Right lobe of liver (tissue), 6 donors: ENCODE measurements around the gene TGFBR3L. TPM values are rescaled to one million over a fixed set of nuclear protein-coding genes. Genes with fewer than 3 reads are reported as not detected.

Experiments used
- ATAC-seq, 4 donors: fragments of 200-7000 bp; cut with Tn5 transposase; one replicate each; pipeline ENCODE4 v1.9.1; 2020; ENCODE audit warnings: mild to moderate bottlenecking in 4 of 4, moderate library complexity in 4 of 4
- DNase-seq, 3 donors: peaks; one replicate each; pipeline ENCODE4 v3.0.0-alpha.2; 2020
- H3K27ac ChIP-seq, 3 donors: fragments of 200-600 bp; one replicate each; pipeline ENCODE4 v1.8.0; 2022
- H3K27me3 ChIP-seq, 2 donors: fragments of 200-600 bp; one replicate each; pipeline ENCODE4 v1.8.0; 2022
- H3K36me3 ChIP-seq, 4 donors: fragments of 200-600 bp; sonication (generic) in 1 of 4; one replicate each; pipeline versions ENCODE4 v1.5.1 to v1.8.0; 2017 to 2022; ENCODE audit warnings: control low read depth in 1 of 4
- H3K4me1 ChIP-seq, 4 donors: fragments of 200-600 bp; sonication (generic) in 1 of 4; one replicate each; pipeline versions ENCODE4 v1.5.1 to v1.8.0; 2017 to 2022; ENCODE audit warnings: control low read depth in 1 of 4
- H3K4me3 ChIP-seq, 3 donors: fragments of 200-600 bp; one replicate each; pipeline ENCODE4 v1.8.0; 2022
- H3K9me3 ChIP-seq, 4 donors: fragments of 200-600 bp; sonication (generic) in 1 of 4; one replicate each; pipeline versions ENCODE4 v1.5.1 to v1.8.0; 2017 to 2022; ENCODE audit warnings: control low read depth in 1 of 4
- POLR2A ChIP-seq: fragments of 450-650 bp; IDR thresholded peaks from one replicate; pipeline ENCODE4 v1.6.1; 2017; ENCODE audit warnings: antibody characterized with exemption, mild to moderate bottlenecking
- WGBS: methylation state at CpG from one replicate; pipeline ENCODE4 v1.1.6; 2018; ENCODE audit warnings: low coverage, low lambda C conversion rate; ENCODE audit not compliant: insufficient coverage; ENCODE audit errors: missing lambda C conversion rate; 5-methylcytosine and 5-hydroxymethylcytosine counted together
- intact Hi-C, 2 donors: fragments of 100-400 bp; cut with DNase I; formaldehyde crosslinking; loops; one replicate each; pipeline versions ENCODE4 v1.11.2 to v1.14.1; 2022
- total RNA-seq, 6 experiments: library from RNA; depleted of rRNA in 2 of 6; stranded (reverse); fragments of >200 nt in 2 of 6; fragmentation: NEBNext Ultra II Directional in 3 of 6; extraction: Animal tissue kit (Norgen Biotek cat#: 25700) in 3 of 6; gene quantifications; one replicate each; pipeline versions ENCODE4 v1.1.0 to v1.2.4, GENCODE V29; 2016 to 2023
- TF ChIP-seq, protein P1 (sequence below), 4 donors: fragments of 200-600 bp in 3 of 4; fragments of 450-650 bp in 1 of 4; IDR thresholded peaks; one replicate each; pipeline versions ENCODE4 v1.5.1 to v1.8.0; 2016 to 2022; ENCODE audit warnings: antibody characterized with exemption in 4 of 4, mild to moderate bottlenecking in 2 of 4
- donor health status: DM: no; HTN: yes; CAD: no.
- donor health status: DM: no; HTN: no; CAD: no.
- donor health status: DM: no; HTN: no; CAD: no.
- donor health status: DM: no; HTN: yes; CAD: no.
- donor health status: DM: no; HTN: yes; CAD: no.

TGFBR3L gene
- total RNA-seq, 6 experiments from 2014 or later = 0.42 to 2.9 (median 1.3) TPM

- TF ChIP-seq, protein P1, sequence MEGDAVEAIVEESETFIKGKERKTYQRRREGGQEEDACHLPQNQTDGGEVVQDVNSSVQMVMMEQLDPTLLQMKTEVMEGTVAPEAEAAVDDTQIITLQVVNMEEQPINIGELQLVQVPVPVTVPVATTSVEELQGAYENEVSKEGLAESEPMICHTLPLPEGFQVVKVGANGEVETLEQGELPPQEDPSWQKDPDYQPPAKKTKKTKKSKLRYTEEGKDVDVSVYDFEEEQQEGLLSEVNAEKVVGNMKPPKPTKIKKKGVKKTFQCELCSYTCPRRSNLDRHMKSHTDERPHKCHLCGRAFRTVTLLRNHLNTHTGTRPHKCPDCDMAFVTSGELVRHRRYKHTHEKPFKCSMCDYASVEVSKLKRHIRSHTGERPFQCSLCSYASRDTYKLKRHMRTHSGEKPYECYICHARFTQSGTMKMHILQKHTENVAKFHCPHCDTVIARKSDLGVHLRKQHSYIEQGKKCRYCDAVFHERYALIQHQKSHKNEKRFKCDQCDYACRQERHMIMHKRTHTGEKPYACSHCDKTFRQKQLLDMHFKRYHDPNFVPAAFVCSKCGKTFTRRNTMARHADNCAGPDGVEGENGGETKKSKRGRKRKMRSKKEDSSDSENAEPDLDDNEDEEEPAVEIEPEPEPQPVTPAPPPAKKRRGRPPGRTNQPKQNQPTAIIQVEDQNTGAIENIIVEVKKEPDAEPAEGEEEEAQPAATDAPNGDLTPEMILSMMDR (IDR thresholded peaks at IDR 0.05) = no peak
- TF ChIP-seq POLR2A = no peak
- Histone ChIP-seq H3K4me1 (peaks cover 0 to 6% (median 0%) of the 10 kb centered on the region in 4 donors), H3K27ac (no peak overlapping the region), H3K27me3 (peaks cover 0 to 4% of the 10 kb centered on the region in 2 donors), H3K36me3 (no peaks in the 10 kb centered on the region), H3K4me3 (no peak overlapping the region), H3K9me3 (no peaks in the 10 kb centered on the region)
- 8% methylated on average over 20 of the region's 53 CpGs for WGBS
- intact Hi-C loops = no loop called here
- DNase-seq (peak in 1 of 3 donors; percentile 55), ATAC-seq (no peak)
Measured at GRCh38 chr19:7873304-7874075, 41.1 kb upstream of the TGFBR3L start.

DNA sequence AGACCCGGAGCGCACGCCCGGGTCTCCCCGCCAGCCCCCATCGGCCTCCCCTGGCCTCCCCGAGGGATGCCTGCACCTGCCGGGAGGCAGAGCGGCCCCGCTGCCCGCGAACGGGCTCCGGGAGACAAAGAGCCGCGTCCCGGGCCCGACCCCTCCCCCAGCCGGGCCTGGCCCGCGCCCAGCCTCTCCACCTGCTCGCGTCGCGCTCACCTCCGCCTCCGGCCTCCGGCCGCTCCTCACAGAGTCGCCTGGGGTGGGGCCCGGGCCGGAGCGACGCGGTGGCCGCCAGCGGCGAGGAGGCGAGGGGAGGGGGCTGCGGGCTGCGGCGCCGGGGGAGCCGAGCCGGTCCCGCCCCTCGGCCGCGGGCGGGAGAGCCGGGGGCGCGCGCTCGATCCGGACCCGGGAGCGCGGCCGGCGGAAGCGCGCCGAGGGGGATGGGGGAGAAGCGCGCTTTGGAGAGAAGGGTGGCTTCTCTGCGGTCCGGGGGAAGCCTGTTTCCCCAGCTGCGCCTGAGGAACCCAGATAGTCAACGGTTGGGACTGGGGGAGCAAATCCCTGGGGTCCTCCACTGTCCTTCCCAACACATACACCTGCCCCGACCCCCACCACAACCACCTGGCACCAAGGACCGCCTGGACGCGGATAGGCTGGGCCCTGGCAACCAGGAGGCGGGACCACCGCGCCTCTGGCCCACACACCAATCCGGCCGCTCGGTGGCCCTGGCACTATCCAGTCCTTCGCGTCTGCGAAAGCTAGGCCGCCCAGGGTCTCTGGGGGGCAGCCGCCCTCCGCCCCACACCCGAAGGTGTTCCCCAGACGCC is 40.3 kb upstream of the TGFBR3L start, which contains the start of gene PRR36:
Gene PRR36, minus strand, starts transcription at position 315 of the 821 bp plus-strand sequence. CDS start 701 bp downstream, outside the sequence.
- intact Hi-C loops = no loop called here
- WGBS = 6% methylated on average over 16 of the region's 88 CpGs
- no peak for ATAC-seq
- TF ChIP-seq, protein P1 (IDR thresholded peaks at IDR 0.05) = no peak
- TF ChIP-seq POLR2A = no peak
- H3K27ac ChIP-seq = no peak within 1 kb of the TSS
- H3K27me3 ChIP-seq = peaks cover 0 to 4% of the 10 kb centered on the region in 2 donors
- H3K9me3 ChIP-seq = no peaks in the 10 kb centered on the region
- DNase-seq = no peak
- peaks cover 0 to 5% (median 0%) of the 10 kb centered on the region in 4 donors for H3K4me1 ChIP-seq
- H3K4me3 ChIP-seq = no peak within 1 kb of the TSS
- no peaks in the 10 kb centered on the region for H3K36me3 ChIP-seq

- no peak for ATAC-seq
- peaks cover 0 to 4% of the 10 kb centered on the region in 2 donors for H3K27me3 ChIP-seq
- intact Hi-C loops = no loop called here
- 29% methylated on average over 8 of the region's 12 CpGs for WGBS
- H3K27ac ChIP-seq = no peak overlapping the region
- no peaks in the 10 kb centered on the region for H3K4me1 ChIP-seq
- H3K4me3 ChIP-seq = no peak overlapping the region
- H3K36me3 ChIP-seq = no peaks in the 10 kb centered on the region
- DNase-seq = no peak
- no peaks in the 10 kb centered on the region for H3K9me3 ChIP-seq
- TF ChIP-seq POLR2A = no peak
- TF ChIP-seq, protein P1 (IDR thresholded peaks at IDR 0.05) = no peak
Measured at GRCh38 chr19:7874897-7875273, 39.7 kb upstream of the TGFBR3L start.

GRCh38 chr19:7877249-7877836 is 37.3 kb upstream of the TGFBR3L start:
- TF ChIP-seq, protein P1 (IDR thresholded peaks at IDR 0.05) = no peak
- no peak for TF ChIP-seq POLR2A
- H3K4me1 ChIP-seq = no peaks in the 10 kb centered on the region
- intact Hi-C loops = no loop called here
- 79% methylated on average over 6 of the region's 6 CpGs for WGBS
- H3K4me3 ChIP-seq = no peak overlapping the region
- H3K27me3 ChIP-seq = peaks cover 0 to 4% of the 10 kb centered on the region in 2 donors
- H3K27ac ChIP-seq = no peak overlapping the region
- no peaks in the 10 kb centered on the region for H3K36me3 ChIP-seq
- ATAC-seq (no peak), DNase-seq (no peak)
- no peaks in the 10 kb centered on the region for H3K9me3 ChIP-seq
